Measurements from ENCODE around the gene METTL13.

DNA sequence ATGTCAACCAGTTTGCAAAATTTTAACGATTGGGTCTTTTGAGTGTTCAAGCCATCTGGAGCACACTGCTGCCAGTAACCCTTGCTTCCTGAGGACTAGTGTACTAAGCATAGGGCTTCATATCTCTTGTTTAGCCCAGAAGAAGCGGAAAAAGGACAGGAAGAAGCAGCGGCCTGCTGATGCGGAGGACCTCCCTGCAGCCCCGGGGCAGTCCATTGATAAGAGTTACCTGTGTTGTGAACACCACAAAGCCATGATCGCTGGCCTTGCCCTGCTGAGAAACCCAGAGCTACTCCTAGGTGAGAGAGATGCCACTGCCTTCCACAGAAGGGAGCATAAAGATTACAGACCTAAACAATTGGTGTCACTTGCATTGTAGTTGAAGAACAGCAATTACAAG, 8.9 kb downstream of the METTL13 start:
- TF ChIP-seq, protein P1, sequence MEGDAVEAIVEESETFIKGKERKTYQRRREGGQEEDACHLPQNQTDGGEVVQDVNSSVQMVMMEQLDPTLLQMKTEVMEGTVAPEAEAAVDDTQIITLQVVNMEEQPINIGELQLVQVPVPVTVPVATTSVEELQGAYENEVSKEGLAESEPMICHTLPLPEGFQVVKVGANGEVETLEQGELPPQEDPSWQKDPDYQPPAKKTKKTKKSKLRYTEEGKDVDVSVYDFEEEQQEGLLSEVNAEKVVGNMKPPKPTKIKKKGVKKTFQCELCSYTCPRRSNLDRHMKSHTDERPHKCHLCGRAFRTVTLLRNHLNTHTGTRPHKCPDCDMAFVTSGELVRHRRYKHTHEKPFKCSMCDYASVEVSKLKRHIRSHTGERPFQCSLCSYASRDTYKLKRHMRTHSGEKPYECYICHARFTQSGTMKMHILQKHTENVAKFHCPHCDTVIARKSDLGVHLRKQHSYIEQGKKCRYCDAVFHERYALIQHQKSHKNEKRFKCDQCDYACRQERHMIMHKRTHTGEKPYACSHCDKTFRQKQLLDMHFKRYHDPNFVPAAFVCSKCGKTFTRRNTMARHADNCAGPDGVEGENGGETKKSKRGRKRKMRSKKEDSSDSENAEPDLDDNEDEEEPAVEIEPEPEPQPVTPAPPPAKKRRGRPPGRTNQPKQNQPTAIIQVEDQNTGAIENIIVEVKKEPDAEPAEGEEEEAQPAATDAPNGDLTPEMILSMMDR (IDR thresholded peaks at IDR 0.05) = no peak
- no peak for TF ChIP-seq POLR2A (IDR thresholded peaks at IDR 0.05)

Measured in stomach (tissue), 4 donors.